HG02610 (cell line): ENCODE results near the gene EXO1.
A peak's percentile ranks its signal among the peaks of the same experiment; 100 is the strongest.
"Not testable (repeated sequence)": the region's sequence is repeated elsewhere in the genome, so short reads cannot be mapped to it uniquely, and the experiment has no call there.

Experiments used
- ATAC-seq: cut with Tn5 transposase; IDR thresholded peaks from one replicate; pipeline ENCODE4 v1.9.1; 2021; ENCODE audit warnings: mild to moderate bottlenecking, moderate library complexity; ENCODE audit not compliant: unreplicated experiment

EXO1 gene

GRCh38 chr1:241834733-241835377, 13.1 kb upstream of the EXO1 start:
- no peak for ATAC-seq

DNA sequence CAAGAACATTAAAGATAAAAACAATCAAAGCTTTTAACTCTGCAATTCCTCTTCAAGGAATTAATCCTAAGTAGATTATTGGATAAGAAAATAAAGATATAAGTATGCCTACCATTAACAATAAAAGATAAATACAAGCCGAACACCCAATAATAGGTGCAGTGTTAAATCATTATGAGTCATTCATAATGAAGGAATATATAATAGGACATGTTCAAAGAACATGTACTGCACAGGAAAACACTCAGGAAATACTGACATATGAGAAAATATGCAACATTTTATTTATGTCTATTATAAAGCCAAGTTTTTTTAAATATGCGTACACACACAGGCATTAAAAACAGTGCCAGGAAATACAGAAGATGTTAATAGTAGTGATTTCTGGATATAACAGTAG, 11.1 kb upstream of the EXO1 start:
- no peak for ATAC-seq

DNA sequence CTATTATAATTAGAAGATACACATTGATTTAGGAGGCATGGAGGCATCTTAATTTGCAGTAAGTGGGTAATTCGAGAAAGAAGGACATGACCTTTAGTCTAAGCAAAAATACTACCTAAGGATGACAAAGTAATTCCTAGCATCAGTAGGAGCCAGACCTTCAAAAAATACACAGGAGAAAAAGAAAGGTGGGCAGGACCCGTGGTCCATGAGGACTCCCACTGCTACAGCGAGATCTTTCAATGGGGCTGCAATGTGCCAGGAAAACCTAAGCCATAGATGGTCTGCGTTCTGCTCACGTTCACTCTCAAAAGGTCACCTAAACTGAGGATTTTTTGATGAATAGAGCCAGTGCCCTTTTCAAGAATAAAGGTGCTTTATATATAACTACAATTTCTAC, 10.6 kb upstream of the EXO1 start:
- no peak for ATAC-seq

DNA sequence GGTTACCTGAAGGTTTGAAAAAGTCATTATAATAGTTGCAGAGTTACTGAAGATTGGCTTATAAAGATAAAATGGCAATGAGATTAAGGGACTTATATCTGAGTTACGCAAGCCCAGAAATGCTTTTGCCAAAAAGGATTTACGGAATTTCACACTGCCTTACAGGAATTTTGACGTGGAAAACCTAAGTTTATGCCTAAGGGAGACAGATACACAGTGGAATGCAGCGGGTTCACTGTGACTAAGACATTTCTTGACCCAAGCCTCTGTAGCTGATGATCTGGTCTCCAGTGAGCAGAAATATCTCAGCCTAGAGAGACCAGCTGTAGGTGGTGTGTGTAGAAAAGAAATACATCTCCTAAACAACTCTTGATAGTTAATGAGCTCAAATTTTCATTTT, 10.1 kb upstream of the EXO1 start:
- ATAC-seq: no peak

DNA sequence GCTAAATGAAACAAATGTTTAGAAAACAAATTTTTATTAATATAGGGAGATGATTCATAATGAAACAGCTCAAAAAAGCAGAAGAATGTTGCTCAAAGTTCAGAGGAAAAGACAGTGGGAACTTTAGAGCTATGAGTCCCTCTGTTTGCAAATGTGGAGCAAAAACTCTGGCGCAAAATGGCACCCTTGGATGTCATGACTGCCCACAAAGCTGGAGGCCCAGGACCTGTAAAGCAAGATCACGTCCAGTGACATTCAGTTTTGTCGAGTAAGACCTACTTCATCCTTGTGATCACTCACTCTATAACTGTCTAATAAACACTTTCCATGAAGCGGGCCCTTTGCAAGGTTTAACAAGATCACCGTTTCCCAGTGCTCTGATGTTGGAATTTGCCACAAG, 9.1 kb upstream of the EXO1 start:
- ATAC-seq: peak; percentile 1

- peak; percentile 85 for ATAC-seq
Observed at GRCh38 chr1:241839369-241839979, 8.5 kb upstream of the EXO1 start.

GRCh38 chr1:241840164-241840563, 7.8 kb upstream of the EXO1 start:
- ATAC-seq: no peak

- no peak for ATAC-seq
Observed at GRCh38 chr1:241841691-241842090, 6.3 kb upstream of the EXO1 start.

DNA sequence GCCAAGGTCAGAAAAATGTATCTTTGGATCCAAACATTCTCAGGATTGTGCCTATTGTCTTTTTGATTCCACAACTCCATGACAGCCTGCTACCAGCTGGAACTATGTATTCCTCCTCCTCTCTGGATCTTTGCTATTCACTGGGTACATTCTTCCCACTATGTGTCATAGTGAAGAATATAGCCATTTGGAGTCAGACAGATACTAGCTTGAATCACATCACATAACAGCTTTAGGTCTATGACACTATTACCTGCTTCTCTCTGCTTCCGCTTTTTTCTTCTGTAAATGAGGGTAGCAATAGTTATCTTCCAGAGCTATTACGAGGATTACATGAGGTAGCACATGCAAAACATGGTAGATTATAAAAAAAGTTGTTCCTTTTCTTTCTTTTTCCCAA, 5.4 kb upstream of the EXO1 start:
- ATAC-seq: no peak

DNA sequence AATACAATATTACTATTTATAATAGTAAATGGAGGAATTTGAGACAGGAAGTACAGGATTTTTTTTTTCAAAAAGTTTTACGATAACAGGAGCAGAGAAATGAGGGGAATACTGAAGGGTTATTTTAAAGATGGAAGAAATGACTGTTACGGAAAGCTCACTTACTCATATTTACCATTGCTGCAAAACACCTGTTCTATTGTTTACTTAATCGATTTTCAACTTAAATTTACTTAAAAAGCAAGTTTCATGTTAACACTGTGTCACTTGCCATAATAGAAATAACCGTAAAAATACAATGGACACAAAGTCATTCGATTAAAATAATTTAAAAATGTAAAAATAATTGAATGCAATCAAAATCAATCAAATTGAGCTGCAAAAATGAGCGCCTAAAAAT, 3.4 kb upstream of the EXO1 start:
- ATAC-seq: no peak

DNA sequence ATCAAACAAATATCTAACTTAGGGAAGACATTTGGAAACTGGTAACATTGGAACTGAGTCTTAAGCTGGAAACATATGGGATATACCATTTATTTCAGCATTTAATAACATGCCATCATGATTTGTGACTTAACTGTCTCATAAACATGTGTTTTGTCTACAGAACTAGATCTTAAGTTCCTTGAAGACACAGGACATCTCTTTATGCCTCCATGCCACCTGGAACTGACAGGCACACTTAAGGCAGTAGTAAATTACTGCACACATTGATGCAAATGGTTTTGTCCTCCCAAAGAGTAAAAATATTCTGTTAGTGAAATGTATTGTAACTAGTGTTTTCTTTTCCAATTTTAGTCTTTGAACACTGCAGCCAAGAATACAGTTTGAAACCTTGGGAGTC, 1.6 kb upstream of the EXO1 start:
- ATAC-seq: no peak

- no peak for ATAC-seq
Observed at GRCh38 chr1:241846862-241847539, 1.0 kb upstream of the EXO1 start.

DNA sequence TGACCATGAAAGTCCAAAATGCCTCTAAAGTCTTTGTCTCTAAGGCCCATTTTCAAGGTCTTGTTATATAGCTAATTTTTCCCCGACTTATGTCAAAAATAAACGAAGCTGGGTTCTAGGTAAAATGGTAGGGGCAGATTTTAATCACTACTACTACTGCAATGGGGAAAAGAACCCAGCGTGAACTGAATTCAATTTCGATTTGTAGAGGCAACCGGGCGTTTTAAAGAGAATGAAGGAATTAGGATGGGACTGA, 536 bp upstream of the EXO1 start:
- no peak for ATAC-seq

DNA sequence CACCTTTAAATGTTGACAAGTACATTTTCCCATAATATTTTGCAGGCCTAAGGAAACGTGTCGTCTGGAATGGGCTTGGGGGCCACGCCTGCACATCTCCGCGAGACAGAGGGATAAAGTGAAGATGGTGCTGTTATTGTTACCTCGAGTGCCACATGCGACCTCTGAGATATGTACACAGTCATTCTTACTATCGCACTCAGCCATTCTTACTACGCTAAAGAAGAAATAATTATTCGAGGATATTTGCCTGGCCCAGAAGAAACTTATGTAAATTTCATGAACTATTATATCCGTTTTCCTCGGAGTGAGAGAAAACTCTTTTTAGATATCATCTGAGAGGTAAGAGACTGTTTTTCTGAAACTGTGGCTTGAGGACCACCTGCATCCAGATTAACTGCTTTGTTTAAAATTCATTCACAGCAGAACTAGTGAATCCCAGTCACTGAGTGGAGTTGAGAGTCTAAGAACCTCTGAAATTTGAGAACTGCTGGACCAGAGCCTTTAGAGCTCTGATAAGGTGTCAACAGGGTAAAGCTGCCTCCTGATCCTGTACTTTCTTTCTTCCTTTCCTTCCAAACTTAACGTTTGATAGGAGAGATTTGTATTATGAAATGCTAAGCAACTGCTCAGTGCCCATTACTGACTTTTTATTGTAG, 811 bp downstream of the EXO1 start:
- no peak for ATAC-seq

DNA sequence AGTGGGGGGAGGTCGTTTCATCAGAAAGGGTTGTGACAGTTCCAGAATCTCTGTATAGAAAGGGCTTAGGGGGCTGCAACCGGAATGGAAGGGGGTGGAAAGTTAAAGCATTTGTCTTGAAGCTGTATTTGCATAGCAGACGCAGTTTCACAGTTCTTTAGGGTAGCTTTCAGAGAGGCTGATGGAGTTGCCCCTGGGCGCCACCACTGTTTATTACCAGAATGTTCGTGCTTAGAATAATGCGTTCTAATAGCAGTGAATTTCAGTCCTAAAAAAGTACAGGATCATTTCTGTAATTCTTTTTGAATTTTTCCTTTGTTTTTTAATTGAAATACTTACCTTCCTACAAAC, 1.3 kb downstream of the EXO1 start:
- ATAC-seq: no peak

DNA sequence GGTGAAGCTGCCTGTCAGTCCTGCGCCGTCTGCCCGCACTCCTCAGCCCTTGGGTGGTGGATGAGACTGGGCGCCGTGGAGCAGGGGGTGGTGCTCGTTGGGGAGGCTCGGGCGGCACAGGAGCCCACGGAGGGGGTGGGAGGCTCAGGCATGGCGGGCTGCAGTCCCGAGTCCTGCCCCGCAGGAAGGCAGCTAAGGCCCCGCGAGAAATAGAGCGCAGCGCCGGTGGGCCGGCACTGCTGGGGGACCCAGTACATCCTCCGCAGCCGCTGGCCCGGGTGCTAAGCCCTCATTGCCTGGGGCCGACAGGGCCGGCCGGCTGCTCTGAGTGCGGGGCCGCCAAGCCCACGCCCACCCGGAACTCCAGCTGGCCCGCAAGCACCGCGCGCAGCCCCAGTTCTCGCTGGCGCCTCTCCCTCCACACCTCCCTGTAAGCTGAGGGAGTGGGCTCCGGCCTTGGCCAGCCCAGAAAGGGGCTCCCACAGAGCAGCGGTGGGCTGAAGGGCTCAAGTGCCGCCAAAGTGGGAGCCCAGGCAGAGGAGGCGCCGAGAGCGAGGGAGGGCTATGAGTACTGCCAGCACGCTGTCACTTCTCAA, 7.6 kb downstream of the EXO1 start:
- not testable (repeated sequence) for ATAC-seq

GRCh38 chr1:241857131-241857530, 9.1 kb downstream of the EXO1 start:
- peak; percentile 66 for ATAC-seq

DNA sequence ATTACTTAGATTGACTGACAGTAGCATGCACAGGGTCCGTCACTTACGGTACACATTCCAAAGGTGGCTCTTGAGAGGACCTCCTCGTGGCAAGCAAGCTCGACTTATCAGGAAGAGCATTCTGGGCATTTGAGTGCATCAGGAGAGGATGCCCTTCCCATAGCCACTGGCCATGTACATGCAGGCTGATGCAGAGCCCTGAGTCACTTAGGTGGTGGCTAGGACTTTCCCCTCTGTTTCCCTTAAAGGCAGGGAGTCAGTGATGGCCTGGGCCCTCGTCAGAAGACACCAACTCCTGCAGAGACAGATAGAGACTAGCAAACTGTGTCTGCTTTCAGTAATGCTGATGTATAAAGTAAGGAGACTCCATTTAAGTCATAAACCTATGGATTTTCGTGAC, 12.9 kb downstream of the EXO1 start:
- ATAC-seq: no peak

DNA sequence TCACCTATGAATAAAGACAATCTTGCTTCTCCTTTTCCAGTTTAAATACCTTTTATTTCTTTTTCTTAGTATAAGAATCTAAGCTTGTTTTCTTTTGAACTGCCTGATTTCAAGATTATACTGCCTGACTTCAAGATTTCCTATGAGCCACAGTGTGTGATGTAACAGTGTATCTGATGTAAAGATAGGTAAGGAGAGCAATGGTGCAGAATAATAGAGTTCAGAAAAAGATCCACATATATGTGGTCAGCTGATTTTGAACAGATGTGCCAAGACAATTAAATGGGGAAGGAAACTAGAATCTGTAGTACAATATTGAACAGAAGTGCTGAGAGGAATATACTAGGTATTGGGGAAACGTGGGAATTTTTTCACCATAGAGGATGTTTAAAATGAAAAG, 21.0 kb downstream of the EXO1 start:
- ATAC-seq: no peak

DNA sequence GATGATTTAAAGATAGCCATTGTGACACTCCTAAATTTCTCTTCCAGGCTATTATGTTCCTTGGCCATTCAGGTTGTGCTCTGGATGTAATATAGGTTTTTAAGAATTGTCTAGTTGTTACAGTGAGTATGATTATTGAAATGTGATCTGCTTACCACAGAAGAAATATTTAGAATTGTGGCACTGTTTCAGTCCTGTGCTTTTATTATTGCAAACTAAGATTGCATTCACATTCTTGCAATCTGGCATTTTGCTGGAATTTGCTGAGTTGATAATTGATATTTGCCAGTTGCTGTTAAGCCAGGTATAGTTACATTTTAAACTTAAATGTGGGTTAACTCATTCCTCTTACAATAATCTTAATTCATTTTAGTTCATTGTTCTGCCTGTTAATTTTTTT, 22.3 kb downstream of the EXO1 start:
- no peak for ATAC-seq

GRCh38 chr1:241870746-241871430, 22.9 kb downstream of the EXO1 start:
- no peak for ATAC-seq
